IMR-90 (cell line): ENCODE results near the gene CDT1. TPM values are rescaled to one million over a fixed set of nuclear protein-coding genes. Genes with fewer than 3 reads are reported as not detected.

Experiments used
- ATAC-seq: fragments of 200-7000 bp; cut with Tn5 transposase; 2 replicates; pipeline ENCODE4 v1.9.1; 2020; ENCODE audit warnings: low read depth, mild to moderate bottlenecking, moderate library complexity
- BruUV-seq: library from RNA; stranded (reverse); fragments of 400-500 nt; replicated peaks from 2 replicates; lab custom pipeline; 2021; lab: Mats Ljungman, UMichigan
- CTCF ChIA-PET: fragments of 300-600 bp; formaldehyde crosslinking; extraction: SDS; loops from one replicate; lab custom pipeline; 2021; ENCODE audit warnings: antibody characterized with exemption; lab: Yijun Ruan, JAX
- POLR2A ChIA-PET: fragments of 300-600 bp; sonication (Branson Sonifier 250); formaldehyde crosslinking; loops from one replicate; lab custom pipeline; 2022; ENCODE audit warnings: antibody characterized with exemption; ENCODE audit not compliant: unreplicated experiment; lab: Charles Lee
- DNase-seq: peaks from one replicate; pipeline ENCODE4 v3.0.0; 2013
- H2AFZ ChIP-seq: replicated peaks from 2 replicates; pipeline ENCODE3; 2013; ENCODE audit warnings: low read length, mild to moderate bottlenecking; ENCODE audit not compliant: poor library complexity
- H2AK5ac ChIP-seq: 2 replicates; pipeline ENCODE4 v1.6.1; 2013; ENCODE audit warnings: low read depth, low read length, inconsistent platforms
- H2AK9ac ChIP-seq: replicated peaks from 2 replicates; pipeline ENCODE3; 2013; ENCODE audit warnings: mild to moderate bottlenecking, low read depth, low read length, moderate library complexity; ENCODE audit not compliant: poor library complexity
- H2BK120ac ChIP-seq: 2 replicates; pipeline ENCODE4 v1.6.1; 2013; ENCODE audit warnings: low read depth, low read length, inconsistent platforms
- H2BK15ac ChIP-seq: 3 replicates; pipeline ENCODE4 v1.6.1; 2013; ENCODE audit warnings: low read depth, low read length, inconsistent platforms
- H2BK20ac ChIP-seq: 2 replicates; pipeline ENCODE4 v1.6.1; 2013; ENCODE audit warnings: low read depth, mild to moderate bottlenecking, inconsistent platforms, low read length, moderate library complexity
- H2BK5ac ChIP-seq: 2 replicates; pipeline ENCODE4 v1.6.1; 2013; ENCODE audit warnings: mild to moderate bottlenecking, low read depth, low read length, inconsistent platforms; ENCODE audit not compliant: poor library complexity, severe bottlenecking
- H3K14ac ChIP-seq: replicated peaks from 2 replicates; pipeline ENCODE4 v1.6.1; 2013; ENCODE audit warnings: low read depth, low read length, inconsistent platforms
- H3K18ac ChIP-seq: 2 replicates; pipeline ENCODE4 v1.6.1; 2013; ENCODE audit warnings: low read depth, low read length, control low read depth
- H3K23ac ChIP-seq: 2 replicates; pipeline ENCODE4 v1.6.1; 2013; ENCODE audit warnings: low read depth, low read length, inconsistent platforms
- H3K27ac ChIP-seq: 2 replicates; pipeline ENCODE4 v1.5.1; 2013; ENCODE audit warnings: mild to moderate bottlenecking, control low read depth, low read length; ENCODE audit not compliant: insufficient read depth
- H3K27me3 ChIP-seq: 2 replicates; pipeline ENCODE4 v1.6.1; 2013; ENCODE audit warnings: low read length; ENCODE audit not compliant: control insufficient read depth, insufficient read depth
- H3K36me3 ChIP-seq: 2 replicates; pipeline ENCODE4 v1.6.1; 2013; ENCODE audit warnings: low read length, mixed read lengths; ENCODE audit not compliant: control insufficient read depth, insufficient read depth
- H3K4ac ChIP-seq: 2 replicates; pipeline ENCODE4 v1.6.1; 2013; ENCODE audit warnings: low read depth, low read length, inconsistent platforms
- H3K4me1 ChIP-seq: 2 replicates; pipeline ENCODE4 v1.6.1; 2013; ENCODE audit warnings: low read length, mixed read lengths; ENCODE audit not compliant: control insufficient read depth, insufficient read depth
- H3K4me2 ChIP-seq: 2 replicates; pipeline ENCODE4 v1.6.1; 2013; ENCODE audit warnings: low read depth, mild to moderate bottlenecking, control low read depth, low read length, moderate library complexity
- H3K4me3 ChIP-seq: 2 replicates; pipeline ENCODE4 v1.5.1; 2013; ENCODE audit warnings: low read depth, mild to moderate bottlenecking, control low read depth, low read length, moderate library complexity; ENCODE audit not compliant: insufficient read depth
- H3K56ac ChIP-seq: 2 replicates; pipeline ENCODE4 v1.6.1; 2013; ENCODE audit warnings: low read length, inconsistent platforms; ENCODE audit not compliant: insufficient read depth; ENCODE audit errors: extremely low read depth
- H3K79me1 ChIP-seq, 2 experiments: 2 replicates each; pipeline ENCODE4 v1.6.1; 2013; ENCODE audit warnings: low read length in 2 of 2, inconsistent platforms in 1 of 2, low read depth in 1 of 2
- H3K9ac ChIP-seq: 2 replicates; pipeline ENCODE4 v1.6.1; 2013; ENCODE audit warnings: low read depth, low read length, control low read depth
- H3K9me1 ChIP-seq: 2 replicates; pipeline ENCODE4 v1.6.1; 2013; ENCODE audit warnings: low read length, inconsistent platforms; ENCODE audit not compliant: insufficient read depth
- H3K9me3 ChIP-seq: 2 replicates; pipeline ENCODE4 v1.6.1; 2013; ENCODE audit warnings: low read length; ENCODE audit not compliant: control insufficient read depth, insufficient read depth
- H4K20me1 ChIP-seq: 2 replicates; pipeline ENCODE4 v1.6.1; 2013; ENCODE audit warnings: low read length, inconsistent platforms; ENCODE audit not compliant: insufficient read depth
- H4K5ac ChIP-seq: 2 replicates; pipeline ENCODE4 v1.6.1; 2013; ENCODE audit warnings: mild to moderate bottlenecking, low read depth, low read length, control low read depth
- H4K8ac ChIP-seq, 2 experiments: 2 replicates each; pipeline ENCODE4 v1.6.1; 2013; ENCODE audit warnings: low read depth in 2 of 2, low read length in 2 of 2, control low read depth in 1 of 2, inconsistent platforms in 1 of 2
- H4K91ac ChIP-seq: 2 replicates; pipeline ENCODE4 v1.6.1; 2013; ENCODE audit warnings: low read depth, low read length, inconsistent platforms; ENCODE audit not compliant: insufficient read depth
- BHLHE40 ChIP-seq: fragments of 150-350 bp; IDR thresholded peaks from 2 replicates; pipeline ENCODE4 v1.6.1; 2016; ENCODE audit warnings: mild to moderate bottlenecking, low read depth, low read length
- CEBPB ChIP-seq: IDR thresholded peaks from 2 replicates; pipeline ENCODE4 v1.6.1; 2012; ENCODE audit warnings: low read depth, low read length, improper control_type of control experiment
- CHD1 ChIP-seq: IDR thresholded peaks from 2 replicates; pipeline ENCODE4 v1.6.1; 2012; ENCODE audit warnings: low read depth, low read length, improper control_type of control experiment
- CTCF ChIP-seq: conservative IDR thresholded peaks from 2 replicates; pipeline ENCODE4 v1.5.1; 2012; ENCODE audit warnings: mild to moderate bottlenecking, low read depth, low read length, improper control_type of control experiment
- MAFK ChIP-seq: IDR thresholded peaks from 2 replicates; pipeline ENCODE4 v1.6.1; 2012; ENCODE audit warnings: low read depth, low read length, improper control_type of control experiment
- NFE2L2 ChIP-seq: fragments of 150-350 bp; IDR thresholded peaks from 2 replicates; pipeline ENCODE4 v1.6.1; 2016; ENCODE audit warnings: low read depth, mild to moderate bottlenecking, low read length
- POLR2A ChIP-seq: IDR thresholded peaks from 2 replicates; pipeline ENCODE4 v1.6.1; 2012; ENCODE audit warnings: mild to moderate bottlenecking, low read depth, low read length
- RCOR1 ChIP-seq: IDR thresholded peaks from 2 replicates; pipeline ENCODE4 v1.6.1; 2012; ENCODE audit warnings: mild to moderate bottlenecking, low read length, improper control_type of control experiment; ENCODE audit not compliant: insufficient replicate concordance
- WGBS, 2 experiments: methylation state at CpG; one replicate each; pipeline versions ENCODE4 v1.1.5 to v1.1.7; 2013; ENCODE audit warnings: missing lambda C conversion rate in 2 of 2; ENCODE audit not compliant: insufficient read length in 1 of 2; ENCODE audit errors: extremely low coverage in 2 of 2; 5-methylcytosine and 5-hydroxymethylcytosine counted together
- dilution Hi-C: fragments of 300-500 bp; cut with HindIII; formaldehyde crosslinking; loops from one replicate; pipeline ENCODE4 v1.14.3; 2018; ENCODE audit warnings: low sequenced_read_pairs; ENCODE audit not compliant: unreplicated experiment
- in situ Hi-C: fragments of 300-500 bp; cut with MboI; formaldehyde crosslinking; loops from 3 replicates; pipeline ENCODE4 v1.14.3; 2019; ENCODE audit warnings: low sequenced_read_pairs, inconsistent platforms, mixed read lengths
- intact Hi-C: fragments of 100-400 bp; cut with micrococcal nuclease; formaldehyde crosslinking; loops from 2 replicates; pipeline ENCODE4 v1.10.0; 2022
- polyA plus RNA-seq, 3 experiments: library from polyadenylated mRNA; depleted of rRNA; stranded (reverse); fragments of >200 nt; gene quantifications; 2 replicates each; pipeline ENCODE4 v1.2.3, GENCODE V29; 2012; ENCODE audit warnings: low replicate concordance in 1 of 3
- total RNA-seq: library from RNA; depleted of rRNA; stranded (reverse); fragments of >200 nt; gene quantifications from 2 replicates; pipeline ENCODE4 v1.2.3, GENCODE V29; 2012

Gene CDT1
- total and polyA plus RNA-seq, 2 of the 4 experiments (the other 2 are of a cell fraction): 3.2 to 11.8 TPM

DNA sequence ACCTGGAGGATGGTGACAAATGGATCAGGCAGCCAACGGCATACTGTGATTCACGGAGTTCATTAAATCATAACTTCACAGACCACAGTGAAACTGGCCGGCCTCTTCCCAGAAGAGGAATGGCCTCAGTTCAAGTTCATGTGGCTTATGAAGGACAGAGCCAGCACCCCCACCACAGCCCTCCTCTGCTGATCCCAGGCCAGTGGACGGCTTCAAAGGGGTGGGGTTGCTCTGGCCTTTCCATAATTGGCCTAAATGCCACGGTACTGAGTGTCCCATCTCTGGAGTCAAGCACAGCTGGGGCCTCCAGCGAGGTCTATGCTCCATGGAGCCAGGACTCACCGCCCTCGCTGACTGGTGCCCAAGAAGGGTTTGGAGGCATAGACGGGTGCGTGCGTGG is 31.8 kb downstream of the CDT1 start:
- ChIA-PET POLR2A (no interaction called here), CTCF (no interaction called here)
- Histone ChIP-seq H3K27ac (no peak overlapping the region), H4K20me1 (peaks cover 4% of the 10 kb centered on the region; the same call in 1 of the 2 replicates), H3K4ac (no peak overlapping the region), H4K5ac (no peak overlapping the region), H3K4me1 (peaks cover 4% of the 10 kb centered on the region; the same call in 1 of the 2 replicates), H3K18ac (no peak overlapping the region), H3K79me1 (no peaks in the 10 kb centered on the region), H3K14ac (no peak overlapping the region), H3K9me1 (no peaks in the 10 kb centered on the region), H3K9ac (no peak overlapping the region), H3K4me2 (no peak overlapping the region), H2BK5ac (no peak overlapping the region), H3K4me3 (no peak overlapping the region), H4K8ac (no peak overlapping the region), H3K9me3 (no peaks in the 10 kb centered on the region), H3K56ac (no peak overlapping the region), H2BK15ac (no peak overlapping the region), H2BK20ac (no peak overlapping the region), H2AFZ (no peak overlapping the region), H4K91ac (no peak overlapping the region), H2BK120ac (no peak overlapping the region), H3K36me3 (peaks cover 29% of the 10 kb centered on the region), H3K23ac (no peak overlapping the region), H2AK9ac (no peak overlapping the region), H2AK5ac (no peak overlapping the region), H3K27me3 (no peaks in the 10 kb centered on the region)
- no TSS peak for BruUV-seq
- TF ChIP-seq NFE2L2: no peak
- no peak for TF ChIP-seq CEBPB
- no peak for TF ChIP-seq MAFK
- no peak for TF ChIP-seq POLR2A
- TF ChIP-seq BHLHE40: no peak
- no peak for TF ChIP-seq RCOR1
- no peak for TF ChIP-seq CHD1
- no peak for TF ChIP-seq CTCF
- in situ Hi-C loops: no loop called here
- DNase-seq (no peak), ATAC-seq (no peak)
- WGBS, 2 experiments: 95% methylated on average over 8 of the region's 11 CpGs; no CpG with 5 or more reads in 1 of the 2 experiments
- dilution Hi-C loops: no loop called here
- intact Hi-C loops: no loop called here
